Keratinocyte (primary cell): ENCODE data around the gene GRPEL1.

Source experiments
- EZH2 ChIP-seq: IDR thresholded peaks from one replicate; pipeline ENCODE4 v1.6.1; 2012; ENCODE audit warnings: inconsistent platforms, mild to moderate bottlenecking, low read length, moderate library complexity
- TF ChIP-seq, protein P1 (sequence below), 3 experiments: IDR thresholded peaks in 1 of 3; conservative IDR thresholded peaks in 1 of 3; optimal IDR thresholded peaks in 1 of 3; 2 replicates in 2 of 3; 3 replicates in 1 of 3; pipeline versions ENCODE3 to v1.5.1; 2011; ENCODE audit warnings: low read length in 3 of 3, mild to moderate bottlenecking in 3 of 3, moderate library complexity in 2 of 3, control low read depth in 1 of 3, inconsistent platforms in 1 of 3; ENCODE audit not compliant: insufficient read depth in 2 of 3; ENCODE audit errors: extremely low read depth in 1 of 3

- TF ChIP-seq, protein P1, sequence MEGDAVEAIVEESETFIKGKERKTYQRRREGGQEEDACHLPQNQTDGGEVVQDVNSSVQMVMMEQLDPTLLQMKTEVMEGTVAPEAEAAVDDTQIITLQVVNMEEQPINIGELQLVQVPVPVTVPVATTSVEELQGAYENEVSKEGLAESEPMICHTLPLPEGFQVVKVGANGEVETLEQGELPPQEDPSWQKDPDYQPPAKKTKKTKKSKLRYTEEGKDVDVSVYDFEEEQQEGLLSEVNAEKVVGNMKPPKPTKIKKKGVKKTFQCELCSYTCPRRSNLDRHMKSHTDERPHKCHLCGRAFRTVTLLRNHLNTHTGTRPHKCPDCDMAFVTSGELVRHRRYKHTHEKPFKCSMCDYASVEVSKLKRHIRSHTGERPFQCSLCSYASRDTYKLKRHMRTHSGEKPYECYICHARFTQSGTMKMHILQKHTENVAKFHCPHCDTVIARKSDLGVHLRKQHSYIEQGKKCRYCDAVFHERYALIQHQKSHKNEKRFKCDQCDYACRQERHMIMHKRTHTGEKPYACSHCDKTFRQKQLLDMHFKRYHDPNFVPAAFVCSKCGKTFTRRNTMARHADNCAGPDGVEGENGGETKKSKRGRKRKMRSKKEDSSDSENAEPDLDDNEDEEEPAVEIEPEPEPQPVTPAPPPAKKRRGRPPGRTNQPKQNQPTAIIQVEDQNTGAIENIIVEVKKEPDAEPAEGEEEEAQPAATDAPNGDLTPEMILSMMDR (optimal IDR thresholded peaks at IDR 0.05 in 1 of 3, IDR thresholded peaks at IDR 0.05 in 1 of 3, conservative IDR thresholded peaks at IDR 0.05 in 1 of 3; ENCODE audit: extremely low read depth in 1 of 3, insufficient read depth in 2 of 3, low read length in 3 of 3), result no peak
- TF ChIP-seq EZH2, result no peak
Observed at GRCh38 chr4:7111441-7111840, 43.6 kb upstream of the GRPEL1 start.
